Loucy (cell line): Measurements from ENCODE around the gene RASGEF1B.

Source experiments
- EZH2phosphoT487 ChIP-seq: fragments of 200-600 bp; IDR thresholded peaks from 2 replicates; pipeline ENCODE4 v1.6.1; 2018; ENCODE audit warnings: antibody characterized with exemption, mild to moderate bottlenecking, moderate library complexity, borderline replicate concordance
- TF ChIP-seq, protein P1 (sequence below): fragments of 200-600 bp; sonication (generic); conservative IDR thresholded peaks from 2 replicates; pipeline ENCODE4 v1.5.1; 2014; ENCODE audit warnings: mild to moderate bottlenecking, antibody characterized with exemption, low read length

DNA sequence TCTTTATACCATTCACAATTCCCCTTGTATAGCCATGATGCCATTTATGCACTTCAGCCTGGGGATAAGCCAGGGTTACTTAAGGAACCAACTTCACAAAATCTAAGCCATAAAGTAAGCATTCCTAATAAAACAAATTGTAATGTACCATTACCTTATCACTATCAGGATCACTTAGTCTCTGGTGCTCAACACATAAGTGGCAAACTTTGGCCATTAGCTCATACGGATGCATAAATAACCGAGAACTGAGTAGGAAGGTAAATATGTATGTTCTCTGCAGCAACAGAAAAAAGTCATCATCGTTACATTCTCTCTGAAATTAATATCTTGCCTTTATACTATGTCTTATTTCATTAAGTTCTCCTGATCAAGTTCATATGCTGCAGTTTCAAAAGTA is 14.4 kb downstream of the RASGEF1B start:
- TF ChIP-seq, protein P1, sequence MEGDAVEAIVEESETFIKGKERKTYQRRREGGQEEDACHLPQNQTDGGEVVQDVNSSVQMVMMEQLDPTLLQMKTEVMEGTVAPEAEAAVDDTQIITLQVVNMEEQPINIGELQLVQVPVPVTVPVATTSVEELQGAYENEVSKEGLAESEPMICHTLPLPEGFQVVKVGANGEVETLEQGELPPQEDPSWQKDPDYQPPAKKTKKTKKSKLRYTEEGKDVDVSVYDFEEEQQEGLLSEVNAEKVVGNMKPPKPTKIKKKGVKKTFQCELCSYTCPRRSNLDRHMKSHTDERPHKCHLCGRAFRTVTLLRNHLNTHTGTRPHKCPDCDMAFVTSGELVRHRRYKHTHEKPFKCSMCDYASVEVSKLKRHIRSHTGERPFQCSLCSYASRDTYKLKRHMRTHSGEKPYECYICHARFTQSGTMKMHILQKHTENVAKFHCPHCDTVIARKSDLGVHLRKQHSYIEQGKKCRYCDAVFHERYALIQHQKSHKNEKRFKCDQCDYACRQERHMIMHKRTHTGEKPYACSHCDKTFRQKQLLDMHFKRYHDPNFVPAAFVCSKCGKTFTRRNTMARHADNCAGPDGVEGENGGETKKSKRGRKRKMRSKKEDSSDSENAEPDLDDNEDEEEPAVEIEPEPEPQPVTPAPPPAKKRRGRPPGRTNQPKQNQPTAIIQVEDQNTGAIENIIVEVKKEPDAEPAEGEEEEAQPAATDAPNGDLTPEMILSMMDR = no peak
- no peak for TF ChIP-seq EZH2phosphoT487
